ENCODE data around the gene MARCHF3.

- TF ChIP-seq, protein P1, sequence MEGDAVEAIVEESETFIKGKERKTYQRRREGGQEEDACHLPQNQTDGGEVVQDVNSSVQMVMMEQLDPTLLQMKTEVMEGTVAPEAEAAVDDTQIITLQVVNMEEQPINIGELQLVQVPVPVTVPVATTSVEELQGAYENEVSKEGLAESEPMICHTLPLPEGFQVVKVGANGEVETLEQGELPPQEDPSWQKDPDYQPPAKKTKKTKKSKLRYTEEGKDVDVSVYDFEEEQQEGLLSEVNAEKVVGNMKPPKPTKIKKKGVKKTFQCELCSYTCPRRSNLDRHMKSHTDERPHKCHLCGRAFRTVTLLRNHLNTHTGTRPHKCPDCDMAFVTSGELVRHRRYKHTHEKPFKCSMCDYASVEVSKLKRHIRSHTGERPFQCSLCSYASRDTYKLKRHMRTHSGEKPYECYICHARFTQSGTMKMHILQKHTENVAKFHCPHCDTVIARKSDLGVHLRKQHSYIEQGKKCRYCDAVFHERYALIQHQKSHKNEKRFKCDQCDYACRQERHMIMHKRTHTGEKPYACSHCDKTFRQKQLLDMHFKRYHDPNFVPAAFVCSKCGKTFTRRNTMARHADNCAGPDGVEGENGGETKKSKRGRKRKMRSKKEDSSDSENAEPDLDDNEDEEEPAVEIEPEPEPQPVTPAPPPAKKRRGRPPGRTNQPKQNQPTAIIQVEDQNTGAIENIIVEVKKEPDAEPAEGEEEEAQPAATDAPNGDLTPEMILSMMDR (conservative IDR thresholded peaks at IDR 0.05; ENCODE audit: low read depth, low read length) = no peak
- TF ChIP-seq EZH2 (IDR thresholded peaks at IDR 0.05; ENCODE audit: borderline replicate concordance, low read depth, low read length, poor library complexity, severe bottlenecking) = no peak
Measured at GRCh38 chr5:127025467-127025866, 4.9 kb downstream of the MARCHF3 start.

All from A673 (cell line).